ENCODE measurements around the gene IER5L.
"Not testable (repeated sequence)": the region's sequence is repeated elsewhere in the genome, so short reads cannot be mapped to it uniquely, and the experiment has no call there.

IER5L gene

DNA sequence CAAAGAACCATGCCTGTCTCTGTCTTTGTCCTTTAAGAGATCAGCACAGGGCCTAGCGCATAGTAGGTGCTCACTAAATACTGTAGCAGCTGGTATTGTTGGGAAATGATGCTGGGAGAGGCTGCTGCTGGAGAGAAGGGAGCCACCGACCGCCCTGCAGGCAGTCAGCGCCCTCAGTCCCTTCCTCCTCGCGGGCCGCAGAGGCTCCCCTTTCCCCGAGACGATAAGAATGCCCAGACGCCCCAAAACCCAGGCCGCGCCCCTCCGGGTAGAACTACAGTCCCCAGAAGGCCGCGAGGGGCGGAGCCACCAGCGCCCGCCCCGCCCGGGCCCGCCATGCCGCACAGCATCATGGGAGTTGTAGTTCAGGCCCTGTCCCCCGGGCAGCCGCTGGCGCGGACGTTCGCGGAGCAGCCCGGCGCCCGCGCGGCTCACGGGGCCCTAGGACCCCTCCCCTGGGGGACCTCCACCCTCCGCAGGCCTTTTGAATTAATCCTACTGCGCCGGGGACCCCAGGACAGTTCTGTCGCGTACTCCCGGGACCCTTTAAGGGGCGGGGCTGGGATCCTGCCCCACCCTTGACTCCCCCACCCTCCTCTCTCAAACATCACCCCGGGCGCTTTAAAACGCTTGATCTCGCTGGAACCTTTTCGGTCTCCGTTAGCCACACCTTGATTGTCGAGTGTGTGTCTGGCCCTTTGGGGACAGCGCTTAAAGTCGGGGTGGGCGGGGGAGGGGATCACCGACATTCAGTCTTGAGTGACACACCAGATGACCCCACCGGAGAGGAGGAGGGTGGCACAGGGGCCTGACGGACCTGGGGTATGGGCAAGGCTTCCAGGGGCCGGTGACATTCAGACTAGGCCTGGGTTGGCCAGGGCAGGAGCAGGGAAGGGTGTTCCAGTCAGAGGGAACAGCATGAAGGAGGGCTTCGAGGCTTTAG, 24.8 kb upstream of the IER5L start:
- peak; percentile 87 for DNase-seq

DNA sequence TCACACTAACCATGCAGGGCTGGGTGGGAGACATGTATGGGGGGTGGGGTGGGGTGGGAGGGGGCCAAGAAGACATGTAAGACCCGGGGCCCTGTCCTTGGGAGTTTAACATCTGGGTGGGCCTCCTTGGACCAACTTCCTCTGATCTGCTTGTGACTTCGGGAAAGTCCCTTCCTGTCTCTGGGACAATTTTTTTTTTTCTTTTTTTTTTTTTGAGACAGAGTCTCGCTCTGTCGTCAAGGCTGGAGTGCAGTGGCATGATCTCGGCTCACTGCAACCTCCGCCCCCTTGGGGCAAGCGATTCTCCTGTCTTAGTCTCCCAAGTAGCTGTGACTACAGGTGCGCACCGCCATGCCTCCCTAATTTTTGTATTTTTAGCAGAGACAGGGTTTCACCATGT, 23.8 kb upstream of the IER5L start:
- DNase-seq: no peak

DNA sequence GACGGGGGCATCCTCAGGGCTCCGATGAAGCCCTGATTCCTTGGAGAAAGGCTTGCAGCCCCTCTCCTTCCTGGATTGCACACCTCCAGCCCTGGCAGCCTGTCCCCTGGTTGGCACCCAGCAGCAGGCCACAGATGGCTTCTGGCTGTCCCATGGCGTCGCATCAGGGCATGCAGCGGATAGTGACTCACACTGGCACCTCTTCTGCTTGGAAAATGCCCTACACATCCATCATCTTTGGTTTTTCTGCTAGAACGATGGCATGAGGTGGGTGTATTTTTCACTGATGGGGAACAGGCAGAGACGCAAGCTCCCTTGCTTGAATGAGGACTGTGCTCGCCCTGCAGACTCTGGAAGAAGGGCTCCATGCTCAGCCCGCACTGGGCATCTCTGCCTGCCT, 23.2 kb upstream of the IER5L start:
- DNase-seq: no peak

DNA sequence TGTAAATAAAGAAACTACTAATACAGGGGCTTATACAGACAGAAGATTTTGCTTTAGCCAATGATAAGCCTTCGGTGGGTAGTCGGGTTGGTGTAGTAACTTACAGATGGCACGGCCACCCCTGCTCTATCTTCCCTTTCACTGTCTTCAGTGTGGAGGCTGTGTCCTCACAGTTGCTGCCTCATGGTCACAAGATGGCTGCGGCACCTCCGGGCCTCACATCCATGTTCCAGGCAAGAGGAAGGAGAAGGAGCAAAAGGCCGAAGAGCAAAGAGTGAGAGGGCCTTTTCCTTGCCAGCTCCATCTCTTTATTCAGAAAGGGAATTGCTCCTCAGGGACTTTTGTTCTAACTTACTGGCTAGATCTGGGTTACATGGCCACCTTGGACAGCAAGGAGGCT, 22.2 kb upstream of the IER5L start:
- no peak for DNase-seq

DNA sequence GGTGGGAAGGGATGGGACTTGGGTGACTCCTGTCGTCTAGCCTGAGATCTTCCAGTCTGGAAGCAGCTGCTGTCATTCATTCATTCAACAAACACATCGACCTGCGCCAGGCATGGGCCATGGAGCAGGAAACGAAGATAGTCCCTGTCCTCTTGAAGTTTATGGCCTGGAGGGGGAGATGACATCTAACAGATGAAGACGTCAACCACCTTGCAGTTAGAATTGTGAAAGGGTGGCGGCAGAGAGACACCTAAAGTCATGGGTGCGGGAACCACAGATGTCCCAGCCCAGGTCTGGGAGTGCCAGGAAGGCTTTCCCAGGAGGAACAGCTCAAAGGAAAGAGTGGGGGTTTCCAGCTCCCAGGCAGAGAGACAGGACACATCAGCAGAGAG, 21.0 kb upstream of the IER5L start:
- no peak for DNase-seq

DNA sequence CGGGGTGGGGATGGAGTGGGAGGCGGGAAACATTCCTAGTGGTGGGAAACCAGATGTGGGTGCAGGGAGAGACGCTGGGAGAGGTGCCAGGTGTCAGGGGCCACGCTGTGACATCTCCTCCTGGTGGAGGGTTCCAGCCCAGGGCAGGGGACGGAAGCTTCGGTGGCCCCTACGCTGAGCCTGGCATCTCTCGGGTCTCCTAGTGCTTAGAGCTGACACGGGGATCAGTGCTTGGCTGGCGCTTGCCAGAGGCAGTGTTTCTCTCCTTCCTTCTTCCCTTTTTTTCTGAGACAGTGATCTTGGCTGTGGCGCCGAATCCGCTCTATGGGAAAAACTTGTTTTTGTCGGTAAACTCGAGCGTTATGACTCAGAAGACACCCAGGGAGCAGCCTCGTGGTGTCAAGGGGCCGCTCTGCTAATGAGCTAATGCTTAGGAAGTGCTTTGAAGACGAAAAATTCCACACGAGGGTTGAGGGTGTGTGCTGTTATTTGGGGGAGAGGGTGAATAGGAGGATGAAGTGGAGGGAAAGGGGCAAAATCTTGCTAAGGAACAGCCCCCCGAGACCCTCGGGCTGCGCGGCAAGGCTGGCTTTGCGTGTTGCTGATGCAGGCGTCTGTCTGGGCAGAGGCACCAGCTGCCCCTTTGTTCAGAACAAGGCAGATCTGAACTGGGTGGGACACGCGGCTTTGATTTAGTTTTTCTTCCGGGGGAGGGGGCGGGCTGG, 20.4 kb upstream of the IER5L start:
- DNase-seq: no peak

DNA sequence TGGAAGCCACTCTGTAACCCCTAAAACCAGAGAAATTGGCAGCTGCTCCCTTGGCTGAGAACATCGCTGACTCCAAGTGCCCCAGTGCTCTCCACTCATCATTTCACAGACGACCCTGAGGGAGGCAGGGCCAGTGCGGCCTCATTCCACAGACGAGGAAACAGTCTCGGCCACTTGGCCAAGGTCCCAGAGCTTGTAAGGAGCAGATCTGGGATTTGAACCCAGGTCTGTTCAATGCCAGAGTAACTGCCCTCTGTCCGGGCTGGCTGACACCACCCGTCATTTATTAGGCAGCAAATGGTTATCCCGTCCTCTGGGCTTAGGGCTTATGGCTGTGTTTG, 19.9 kb upstream of the IER5L start:
- no peak for DNase-seq

DNA sequence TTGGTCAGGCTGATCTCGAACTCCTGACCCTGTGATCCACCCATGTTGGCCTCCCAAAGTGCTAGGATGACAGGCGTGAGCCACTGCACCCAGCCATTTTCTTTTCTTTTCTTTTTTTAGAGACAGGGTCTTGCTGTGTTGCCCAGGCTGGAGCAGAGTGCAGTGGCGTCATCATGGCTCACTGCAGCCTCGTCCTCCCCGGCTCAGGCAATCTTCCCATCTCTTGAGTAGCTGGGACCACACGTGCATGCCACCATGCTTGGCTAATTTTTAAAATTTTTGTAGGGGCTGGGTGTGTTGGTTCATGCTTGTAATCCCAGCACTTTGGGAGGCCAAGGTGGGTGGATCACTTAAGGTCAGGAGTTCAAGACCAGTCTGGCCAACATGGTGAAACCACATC, 19.0 kb upstream of the IER5L start:
- DNase-seq: not testable (repeated sequence)

DNA sequence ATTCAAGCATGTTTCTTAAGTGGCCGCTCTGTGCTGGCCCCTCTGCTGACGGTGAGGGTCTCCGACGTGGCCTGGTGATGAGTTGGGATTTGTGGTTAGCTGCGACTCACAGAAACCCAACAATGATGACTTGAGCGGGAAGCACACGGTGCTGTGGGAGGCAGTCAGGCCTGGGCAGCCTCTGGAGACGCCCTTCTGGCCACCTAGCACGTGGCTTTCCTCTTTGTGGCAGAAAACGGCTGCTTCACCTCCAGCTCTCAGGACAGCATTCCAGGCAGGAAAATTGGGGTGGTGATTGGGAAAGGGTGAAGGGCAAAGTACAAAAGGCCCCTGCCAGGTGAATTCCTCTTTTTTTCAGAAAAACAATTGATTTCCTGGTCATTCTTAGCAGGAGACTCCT, 17.5 kb upstream of the IER5L start:
- DNase-seq: no peak

DNA sequence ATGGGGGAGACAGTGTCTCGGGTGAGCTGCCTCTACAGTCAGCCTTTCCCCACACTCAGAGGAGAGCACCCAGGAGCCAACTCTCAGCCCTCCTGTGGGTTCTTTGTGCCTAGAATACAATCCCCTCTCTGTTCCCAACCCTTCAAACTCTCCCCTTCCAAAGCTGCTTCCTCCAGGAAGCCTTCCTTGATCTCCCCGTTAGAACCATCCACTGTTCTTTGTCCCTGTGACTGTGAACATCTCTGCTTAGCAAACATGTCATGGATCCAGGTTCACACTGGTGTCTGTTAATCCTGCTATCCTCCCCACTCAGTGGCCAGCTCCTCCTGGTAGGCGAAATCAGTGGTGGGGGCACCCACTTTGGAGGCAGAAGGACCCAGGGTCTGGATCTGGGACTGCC, 16.2 kb upstream of the IER5L start:
- DNase-seq: no peak

DNA sequence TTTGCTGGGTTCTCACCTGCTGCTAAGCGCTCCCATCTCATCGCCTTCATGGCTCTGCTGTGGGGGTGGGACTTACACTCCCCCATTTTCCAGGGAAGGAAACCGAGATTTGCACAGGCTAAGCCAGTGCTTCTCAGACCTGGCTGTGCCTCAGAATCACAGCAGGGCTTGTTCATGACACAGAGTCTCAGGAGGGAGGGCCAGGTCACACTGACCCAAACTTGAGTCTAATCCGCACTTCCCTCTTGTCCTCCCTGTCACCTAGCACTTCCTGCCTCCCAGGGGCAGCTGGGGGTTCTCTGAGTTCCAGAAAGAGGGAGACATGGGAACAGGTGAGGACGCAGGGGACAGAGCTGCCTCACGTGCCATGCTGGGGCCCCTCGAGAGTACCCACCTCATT, 15.6 kb upstream of the IER5L start:
- DNase-seq: no peak

DNA sequence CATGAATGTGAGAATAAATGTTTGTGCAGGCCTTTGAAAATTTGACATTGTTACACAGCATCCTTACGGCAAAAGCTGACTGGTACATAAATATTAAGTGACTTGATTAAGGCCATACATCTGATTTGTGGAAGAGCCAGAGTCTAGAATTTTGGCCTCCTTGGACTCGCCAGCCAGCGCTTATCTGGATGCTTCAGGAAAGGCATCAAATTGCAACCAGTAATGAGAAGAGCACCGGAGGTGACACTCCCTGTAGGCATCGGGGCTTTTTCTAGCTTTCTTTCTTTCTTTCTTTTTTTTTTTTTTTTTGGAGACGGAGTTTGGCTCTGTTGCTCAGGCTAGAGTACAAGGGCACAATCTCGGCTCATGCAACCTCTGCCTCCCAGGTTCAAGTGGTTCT, 13.2 kb upstream of the IER5L start:
- DNase-seq: no peak

DNA sequence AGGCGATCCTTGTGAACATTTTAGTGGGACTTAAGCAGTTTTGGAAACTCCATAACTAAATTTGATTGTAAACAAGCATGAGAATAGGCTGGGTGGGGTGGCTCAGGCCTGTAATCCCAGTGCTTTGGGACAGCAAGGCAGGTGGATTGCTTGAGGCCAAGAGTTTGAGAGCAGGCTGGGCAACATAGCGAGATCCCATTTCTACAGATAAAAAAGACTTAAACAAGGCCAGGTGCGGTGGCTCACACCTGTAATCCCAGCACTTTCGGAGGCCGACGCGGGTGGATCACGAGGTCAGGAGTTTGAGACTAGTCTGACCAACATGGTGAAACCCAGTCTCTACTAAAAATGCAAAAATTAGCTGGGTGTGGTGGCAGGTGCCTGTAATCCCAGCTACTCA, 11.9 kb upstream of the IER5L start:
- not testable (repeated sequence) for DNase-seq

DNA sequence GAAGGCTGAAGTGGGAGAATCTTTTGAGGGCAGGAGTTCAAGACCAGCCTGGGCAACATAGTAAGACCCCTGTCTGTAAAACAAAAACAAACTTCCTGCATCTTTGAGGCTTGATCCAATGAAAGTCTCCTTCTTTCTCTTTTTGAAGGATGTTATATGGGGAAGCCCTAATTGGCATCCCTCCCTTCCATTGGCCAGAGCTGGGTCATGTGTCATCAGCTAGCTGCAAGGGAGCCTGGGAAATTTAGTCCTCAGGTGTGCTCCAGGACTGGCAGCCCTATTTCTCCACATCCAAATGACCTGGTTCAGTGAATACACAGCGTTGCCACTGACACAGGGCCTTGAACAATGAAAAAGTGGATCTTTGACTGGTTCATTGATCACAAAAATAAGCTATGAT, 9.0 kb upstream of the IER5L start:
- no peak for DNase-seq

DNA sequence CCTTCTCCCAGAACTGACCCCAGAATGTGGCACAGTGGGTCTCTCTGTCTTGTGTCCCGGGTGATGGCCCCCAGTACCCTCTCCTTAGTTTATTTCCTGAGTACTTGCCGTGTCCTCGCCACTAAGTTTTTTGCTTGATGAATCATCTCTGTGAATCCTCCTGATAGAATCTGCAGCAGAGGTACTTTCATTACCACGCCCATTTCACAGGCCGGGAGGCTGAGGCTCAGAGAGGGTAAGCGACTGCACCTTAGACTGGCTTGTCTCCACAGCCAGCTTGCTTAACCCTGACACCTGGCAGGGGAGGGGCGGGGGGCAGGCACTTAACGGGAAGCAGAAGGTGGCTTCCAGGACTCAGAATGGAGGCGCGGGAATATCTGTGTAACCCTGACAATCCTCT, 7.9 kb upstream of the IER5L start:
- DNase-seq: peak; percentile 24

DNA sequence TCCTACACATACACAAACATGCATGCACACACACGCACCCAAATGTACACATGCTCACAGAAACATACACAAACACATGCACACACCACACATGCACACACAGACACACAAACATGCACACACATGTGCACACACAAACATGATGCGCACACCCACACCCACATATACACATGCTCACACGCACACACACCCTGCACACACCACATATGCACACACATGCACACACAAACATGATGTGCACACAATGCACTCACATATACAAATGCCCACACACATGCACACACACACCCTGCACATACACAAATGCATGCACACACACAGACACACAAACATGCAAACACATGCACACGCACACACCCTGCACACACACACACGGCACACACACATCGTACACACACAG, 7.3 kb upstream of the IER5L start:
- DNase-seq: no peak

DNA sequence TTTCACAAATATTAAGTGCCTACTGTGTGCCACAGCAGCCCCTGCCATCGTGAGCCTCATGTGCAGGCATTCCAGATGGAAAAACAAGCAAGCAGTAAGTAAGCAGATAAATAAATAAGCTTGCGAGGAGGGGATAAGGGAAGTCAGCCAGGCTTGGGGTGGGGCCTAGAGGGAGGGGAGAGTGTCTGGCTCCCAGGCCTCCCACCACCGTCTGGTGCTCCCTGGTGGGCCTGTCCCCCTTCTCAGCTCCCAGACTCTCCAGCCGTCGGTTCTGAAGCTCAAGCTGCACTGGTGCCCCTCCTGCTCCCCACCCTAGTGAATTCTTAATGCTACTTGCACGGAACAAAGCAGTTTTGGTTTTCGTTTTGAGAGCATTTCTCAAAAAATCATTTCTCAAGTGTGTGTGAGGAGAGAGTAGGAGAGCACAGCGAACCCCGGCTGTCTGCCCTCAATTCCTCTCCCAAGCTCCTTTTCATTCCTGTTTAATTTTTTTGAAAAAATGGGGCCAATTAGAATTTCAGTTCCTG, 6.6 kb upstream of the IER5L start:
- DNase-seq: no peak

DNA sequence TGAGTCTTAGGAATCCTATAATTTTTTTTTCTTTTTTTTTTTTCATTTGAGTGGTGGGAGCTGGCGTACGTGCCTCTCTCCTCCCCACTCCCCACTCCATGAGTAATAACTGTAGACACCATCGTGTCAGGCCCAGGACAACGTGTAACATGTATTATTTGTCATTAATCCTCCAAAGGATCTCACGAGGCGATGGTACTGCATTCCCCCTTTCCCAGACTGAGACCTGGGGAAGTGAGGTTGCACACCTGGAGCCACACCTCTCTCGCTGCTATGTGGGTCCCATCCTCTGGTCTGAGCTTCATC, 6.1 kb upstream of the IER5L start:
- no peak for DNase-seq

DNA sequence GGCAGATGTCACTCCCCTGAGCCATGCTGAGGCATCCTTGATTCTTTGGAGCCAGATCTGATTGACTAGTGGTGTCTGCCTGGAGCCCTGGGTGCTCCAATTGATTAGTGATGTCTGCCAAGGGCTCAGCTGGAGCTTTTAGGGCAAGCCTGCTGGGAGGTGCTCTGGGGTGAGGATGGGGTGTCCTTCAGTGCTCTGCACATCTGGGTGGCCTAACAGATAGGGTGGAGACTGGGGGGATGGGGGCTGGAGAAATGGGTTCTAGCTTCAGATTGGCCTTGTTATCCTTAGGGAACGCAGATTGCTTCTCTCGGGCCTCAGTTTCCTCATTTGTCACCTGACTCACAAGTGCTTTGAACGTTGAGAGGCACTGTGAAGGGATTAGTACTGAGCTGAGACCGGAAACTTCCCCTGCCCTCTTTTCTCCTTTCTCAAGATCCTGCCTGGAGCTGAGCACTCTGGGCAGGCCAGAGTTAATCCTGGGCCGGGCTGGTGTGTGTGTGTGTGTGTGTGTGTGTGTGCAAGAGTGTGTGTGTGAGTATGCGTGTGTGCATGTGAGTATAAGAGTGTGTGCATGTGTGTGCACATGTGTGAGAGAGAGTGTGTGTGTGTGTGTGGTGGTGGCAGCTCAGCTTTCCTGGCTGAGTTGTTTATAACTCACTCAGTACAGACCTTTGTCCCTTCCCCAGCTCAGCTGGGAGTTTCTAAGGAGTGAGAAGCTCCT, 5.6 kb upstream of the IER5L start:
- no peak for DNase-seq

DNA sequence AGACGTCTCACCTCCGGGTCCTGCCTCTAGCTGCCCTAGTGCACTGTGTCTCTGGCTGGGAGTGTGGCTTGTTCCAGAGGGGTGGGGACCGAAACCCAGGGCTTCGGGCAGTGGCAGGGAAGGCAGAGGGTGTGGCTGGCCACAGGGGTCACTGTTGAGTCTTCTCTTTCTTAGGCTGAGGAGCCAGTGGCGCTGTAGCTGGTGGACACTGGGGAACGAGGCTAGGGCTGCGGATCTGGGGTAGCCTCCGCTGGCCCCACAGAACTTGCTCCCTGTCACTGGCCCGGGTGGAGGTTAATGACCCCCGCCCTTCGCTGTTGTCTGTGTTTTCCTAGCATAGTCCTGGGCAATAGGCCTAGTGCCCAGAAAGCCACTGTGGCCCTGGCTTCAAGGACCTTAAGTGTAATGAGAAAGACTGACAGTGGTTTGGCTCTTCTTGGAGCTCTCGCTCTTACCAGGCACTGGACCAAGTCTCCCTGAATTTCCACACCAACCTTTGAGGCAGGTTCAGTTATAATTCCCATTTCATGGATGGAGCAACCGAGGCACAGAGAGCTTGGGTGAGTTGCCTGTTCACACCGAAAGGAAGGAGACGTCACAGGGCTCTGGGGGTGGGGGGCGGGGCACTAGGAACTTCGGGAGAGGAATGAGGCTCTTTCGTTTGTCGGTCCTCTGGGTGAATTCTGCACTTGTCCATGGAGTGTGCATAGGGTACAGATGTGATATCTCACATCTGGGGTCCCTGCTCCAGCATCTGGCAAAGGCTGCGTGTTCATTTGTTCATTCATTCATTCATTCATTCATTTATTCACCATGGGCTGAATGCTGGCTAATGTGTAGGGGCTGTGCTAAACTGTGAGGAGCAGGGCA, 4.8 kb upstream of the IER5L start:
- DNase-seq: no peak

DNA sequence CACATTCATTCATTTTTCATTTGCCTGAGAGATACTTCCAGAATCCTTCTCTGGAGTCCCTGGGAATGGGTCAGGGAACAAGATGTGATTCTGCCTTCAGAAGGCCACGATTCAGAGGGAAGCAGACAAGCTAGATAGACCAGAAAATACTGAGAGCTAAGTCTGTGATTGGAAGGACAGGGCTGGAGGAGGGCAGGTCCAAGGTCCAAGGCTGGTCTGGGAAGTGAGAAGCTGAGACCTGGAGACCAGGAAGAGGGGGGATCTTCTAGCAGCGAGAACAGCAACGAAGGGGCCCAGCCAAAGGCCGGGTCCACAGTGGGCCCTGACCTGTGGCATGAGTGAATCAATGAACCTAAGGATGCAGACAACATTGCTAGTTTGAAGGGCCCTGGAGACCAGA, 4.1 kb upstream of the IER5L start:
- no peak for DNase-seq

DNA sequence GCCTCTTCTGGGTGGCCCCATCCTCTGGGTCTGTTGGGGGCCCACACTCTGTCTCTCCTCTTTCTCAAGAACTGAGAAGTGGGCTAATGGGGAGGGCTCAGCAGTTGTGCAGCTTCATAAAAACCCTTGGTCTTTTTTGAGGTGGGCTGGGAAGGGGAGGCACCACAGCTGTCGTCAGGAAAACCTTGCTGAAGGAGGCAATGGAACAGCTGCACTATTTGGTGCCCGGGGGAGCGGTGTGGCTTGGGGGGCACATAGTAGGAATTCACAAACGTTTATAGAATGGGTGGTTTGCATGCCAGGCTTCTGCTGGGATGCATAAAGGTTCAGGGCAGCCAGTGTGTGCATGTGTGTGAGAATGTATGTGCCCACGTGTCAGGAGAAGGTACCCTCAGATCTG, 3.2 kb upstream of the IER5L start:
- DNase-seq: no peak

Measured in CD4-positive, alpha-beta T cell treated with Interleukin-4 for 4 hours (primary cell).